Hepatocyte (in vitro differentiated cells): ENCODE data around the gene PTPN14.

ENCODE experiments used
- EZH2 ChIP-seq: fragments of 200-600 bp; sonication (generic); IDR thresholded peaks from 2 replicates; pipeline ENCODE4 v1.6.1; 2016; ENCODE audit warnings: antibody characterized with exemption, mild to moderate bottlenecking, borderline replicate concordance
- EZH2phosphoT487 ChIP-seq: fragments of 200-600 bp; sonication (generic); IDR thresholded peaks from one replicate; pipeline ENCODE4 v1.6.1; 2018; ENCODE audit warnings: antibody characterized with exemption, mild to moderate bottlenecking, low read depth, moderate library complexity; ENCODE audit not compliant: unreplicated experiment, severe bottlenecking
- TF ChIP-seq, protein P1 (sequence below): fragments of 200-600 bp; sonication (generic); IDR thresholded peaks from 2 replicates; pipeline ENCODE4 v1.5.1; 2016; ENCODE audit warnings: antibody characterized with exemption, mild to moderate bottlenecking; ENCODE audit not compliant: poor library complexity

DNA sequence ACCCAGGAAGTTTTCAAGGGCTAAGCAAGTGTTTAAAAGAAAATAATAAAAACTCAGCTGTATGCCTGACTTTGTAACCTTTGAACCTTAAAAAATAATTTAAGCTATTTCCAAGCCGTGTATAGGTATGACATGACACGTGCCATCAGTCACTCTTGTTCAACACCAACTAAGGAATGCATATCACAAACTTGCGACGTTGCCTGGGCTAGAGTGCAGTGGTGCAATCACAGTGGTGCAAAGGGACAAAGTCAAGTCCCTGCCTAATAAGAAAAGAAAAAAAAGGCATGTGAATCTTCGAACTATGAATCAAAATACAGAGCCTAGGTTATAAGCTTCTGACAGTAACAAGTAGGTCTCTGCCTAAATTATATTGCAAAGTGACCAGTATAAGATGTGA, 191.3 kb downstream of the PTPN14 start:
- TF ChIP-seq, protein P1, sequence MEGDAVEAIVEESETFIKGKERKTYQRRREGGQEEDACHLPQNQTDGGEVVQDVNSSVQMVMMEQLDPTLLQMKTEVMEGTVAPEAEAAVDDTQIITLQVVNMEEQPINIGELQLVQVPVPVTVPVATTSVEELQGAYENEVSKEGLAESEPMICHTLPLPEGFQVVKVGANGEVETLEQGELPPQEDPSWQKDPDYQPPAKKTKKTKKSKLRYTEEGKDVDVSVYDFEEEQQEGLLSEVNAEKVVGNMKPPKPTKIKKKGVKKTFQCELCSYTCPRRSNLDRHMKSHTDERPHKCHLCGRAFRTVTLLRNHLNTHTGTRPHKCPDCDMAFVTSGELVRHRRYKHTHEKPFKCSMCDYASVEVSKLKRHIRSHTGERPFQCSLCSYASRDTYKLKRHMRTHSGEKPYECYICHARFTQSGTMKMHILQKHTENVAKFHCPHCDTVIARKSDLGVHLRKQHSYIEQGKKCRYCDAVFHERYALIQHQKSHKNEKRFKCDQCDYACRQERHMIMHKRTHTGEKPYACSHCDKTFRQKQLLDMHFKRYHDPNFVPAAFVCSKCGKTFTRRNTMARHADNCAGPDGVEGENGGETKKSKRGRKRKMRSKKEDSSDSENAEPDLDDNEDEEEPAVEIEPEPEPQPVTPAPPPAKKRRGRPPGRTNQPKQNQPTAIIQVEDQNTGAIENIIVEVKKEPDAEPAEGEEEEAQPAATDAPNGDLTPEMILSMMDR: no peak
- TF ChIP-seq EZH2 (no peak), EZH2phosphoT487 (no peak)
